Panc1 (cell line): ENCODE results near the gene ATP8B1.

ENCODE experiments used
- POLR2AphosphoS5 ChIP-seq: IDR thresholded peaks from 2 replicates; pipeline ENCODE4 v1.6.1; 2012; ENCODE audit warnings: mild to moderate bottlenecking, low read depth, low read length, moderate library complexity
- TF ChIP-seq, protein P1 (sequence below): fragments of 450-650 bp; IDR thresholded peaks from 2 replicates; pipeline ENCODE4 v1.5.1; 2017; ENCODE audit warnings: mild to moderate bottlenecking
- TF ChIP-seq, protein P2 (sequence below), 2 experiments: IDR thresholded peaks; 2 replicates each; pipeline ENCODE4 v1.6.1; 2011 to 2012; ENCODE audit warnings: low read depth in 2 of 2, control low read depth in 1 of 2, low read length in 1 of 2, mild to moderate bottlenecking in 1 of 2, moderate library complexity in 1 of 2; ENCODE audit not compliant: insufficient read depth in 1 of 2

DNA sequence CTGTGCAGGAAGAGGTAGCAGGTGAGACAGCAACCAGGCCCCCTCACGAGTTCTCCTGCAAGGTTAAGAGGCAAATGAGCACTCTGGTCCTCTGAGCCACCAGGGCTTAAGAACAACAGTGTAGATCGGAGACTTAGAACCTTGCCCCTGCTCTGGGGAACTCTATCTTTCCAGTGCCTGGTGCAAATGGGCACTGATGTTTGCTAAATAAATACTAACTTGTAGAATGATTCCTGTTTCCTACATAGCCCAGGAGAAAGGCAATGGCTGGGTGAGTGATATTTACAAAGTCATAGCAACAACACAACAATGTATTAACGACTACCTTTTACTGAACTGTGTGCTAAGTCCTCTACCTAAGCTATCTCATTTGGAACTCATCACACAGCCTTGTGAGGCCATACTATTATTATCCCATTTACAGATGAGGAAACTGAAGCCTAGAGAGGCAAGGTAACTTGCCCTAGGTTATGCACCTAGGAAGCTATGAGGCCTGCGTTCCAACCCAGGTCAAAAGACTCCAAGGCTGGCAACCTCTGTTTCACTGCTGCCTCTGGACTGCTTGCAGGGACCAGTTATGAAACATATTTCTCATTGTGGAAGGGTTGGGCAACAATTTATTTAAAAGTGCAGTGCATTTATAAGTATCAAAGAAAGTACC lies 4.3 kb downstream of the ATP8B1 start:
- TF ChIP-seq, protein P1, sequence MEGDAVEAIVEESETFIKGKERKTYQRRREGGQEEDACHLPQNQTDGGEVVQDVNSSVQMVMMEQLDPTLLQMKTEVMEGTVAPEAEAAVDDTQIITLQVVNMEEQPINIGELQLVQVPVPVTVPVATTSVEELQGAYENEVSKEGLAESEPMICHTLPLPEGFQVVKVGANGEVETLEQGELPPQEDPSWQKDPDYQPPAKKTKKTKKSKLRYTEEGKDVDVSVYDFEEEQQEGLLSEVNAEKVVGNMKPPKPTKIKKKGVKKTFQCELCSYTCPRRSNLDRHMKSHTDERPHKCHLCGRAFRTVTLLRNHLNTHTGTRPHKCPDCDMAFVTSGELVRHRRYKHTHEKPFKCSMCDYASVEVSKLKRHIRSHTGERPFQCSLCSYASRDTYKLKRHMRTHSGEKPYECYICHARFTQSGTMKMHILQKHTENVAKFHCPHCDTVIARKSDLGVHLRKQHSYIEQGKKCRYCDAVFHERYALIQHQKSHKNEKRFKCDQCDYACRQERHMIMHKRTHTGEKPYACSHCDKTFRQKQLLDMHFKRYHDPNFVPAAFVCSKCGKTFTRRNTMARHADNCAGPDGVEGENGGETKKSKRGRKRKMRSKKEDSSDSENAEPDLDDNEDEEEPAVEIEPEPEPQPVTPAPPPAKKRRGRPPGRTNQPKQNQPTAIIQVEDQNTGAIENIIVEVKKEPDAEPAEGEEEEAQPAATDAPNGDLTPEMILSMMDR = no peak
- no peak for TF ChIP-seq POLR2AphosphoS5
- TF ChIP-seq, protein P2, sequence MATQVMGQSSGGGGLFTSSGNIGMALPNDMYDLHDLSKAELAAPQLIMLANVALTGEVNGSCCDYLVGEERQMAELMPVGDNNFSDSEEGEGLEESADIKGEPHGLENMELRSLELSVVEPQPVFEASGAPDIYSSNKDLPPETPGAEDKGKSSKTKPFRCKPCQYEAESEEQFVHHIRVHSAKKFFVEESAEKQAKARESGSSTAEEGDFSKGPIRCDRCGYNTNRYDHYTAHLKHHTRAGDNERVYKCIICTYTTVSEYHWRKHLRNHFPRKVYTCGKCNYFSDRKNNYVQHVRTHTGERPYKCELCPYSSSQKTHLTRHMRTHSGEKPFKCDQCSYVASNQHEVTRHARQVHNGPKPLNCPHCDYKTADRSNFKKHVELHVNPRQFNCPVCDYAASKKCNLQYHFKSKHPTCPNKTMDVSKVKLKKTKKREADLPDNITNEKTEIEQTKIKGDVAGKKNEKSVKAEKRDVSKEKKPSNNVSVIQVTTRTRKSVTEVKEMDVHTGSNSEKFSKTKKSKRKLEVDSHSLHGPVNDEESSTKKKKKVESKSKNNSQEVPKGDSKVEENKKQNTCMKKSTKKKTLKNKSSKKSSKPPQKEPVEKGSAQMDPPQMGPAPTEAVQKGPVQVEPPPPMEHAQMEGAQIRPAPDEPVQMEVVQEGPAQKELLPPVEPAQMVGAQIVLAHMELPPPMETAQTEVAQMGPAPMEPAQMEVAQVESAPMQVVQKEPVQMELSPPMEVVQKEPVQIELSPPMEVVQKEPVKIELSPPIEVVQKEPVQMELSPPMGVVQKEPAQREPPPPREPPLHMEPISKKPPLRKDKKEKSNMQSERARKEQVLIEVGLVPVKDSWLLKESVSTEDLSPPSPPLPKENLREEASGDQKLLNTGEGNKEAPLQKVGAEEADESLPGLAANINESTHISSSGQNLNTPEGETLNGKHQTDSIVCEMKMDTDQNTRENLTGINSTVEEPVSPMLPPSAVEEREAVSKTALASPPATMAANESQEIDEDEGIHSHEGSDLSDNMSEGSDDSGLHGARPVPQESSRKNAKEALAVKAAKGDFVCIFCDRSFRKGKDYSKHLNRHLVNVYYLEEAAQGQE (IDR thresholded peaks at IDR 0.05; ENCODE audit: insufficient read depth in 1 of 2, low read depth in 2 of 2, low read length in 1 of 2) = no peak
